ENCODE data around the gene KCNG2.

The KCNG2 gene

GRCh38 chr18:79921984-79922965, 124.5 kb downstream of the KCNG2 start:
- DNase-seq (ENCODE audit: low read depth in 2 of 3, low spot score in 1 of 3): no peak

- no peak for DNase-seq (ENCODE audit: low read depth in 2 of 3, low spot score in 1 of 3)
Observed at GRCh38 chr18:79922971-79923411, 125.3 kb downstream of the KCNG2 start.

- DNase-seq (ENCODE audit: low read depth in 2 of 3, low spot score in 1 of 3): no peak
Observed at GRCh38 chr18:79923896-79924585, 126.3 kb downstream of the KCNG2 start.

GRCh38 chr18:79924814-79925731, 127.3 kb downstream of the KCNG2 start:
- DNase-seq (ENCODE audit: low read depth in 2 of 3, low spot score in 1 of 3): no peak

DNA sequence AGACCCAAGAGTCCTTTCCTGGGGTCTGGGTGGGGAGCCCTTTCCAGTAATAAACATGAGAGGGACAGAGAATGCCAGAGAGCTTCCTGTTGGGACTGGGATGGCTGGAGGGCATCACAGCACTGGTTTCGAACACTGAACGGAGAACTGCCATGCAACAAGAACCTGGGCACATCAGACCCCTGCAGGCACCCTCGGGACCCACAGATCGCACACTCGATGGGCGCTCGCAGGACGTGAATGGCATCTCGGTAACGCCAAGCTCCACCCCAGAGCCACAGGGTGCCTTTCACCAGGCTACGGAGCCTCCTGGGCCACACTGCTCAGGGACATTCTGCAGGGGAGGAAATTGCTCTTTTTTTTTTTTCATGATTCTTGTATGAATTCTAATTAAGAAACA, 128.6 kb downstream of the KCNG2 start:
- no peak for DNase-seq (ENCODE audit: low read depth in 2 of 3, low spot score in 1 of 3)

- no peak for DNase-seq (ENCODE audit: low read depth in 2 of 3, low spot score in 1 of 3)
Observed at GRCh38 chr18:79926715-79927606, 129.2 kb downstream of the KCNG2 start.

DNA sequence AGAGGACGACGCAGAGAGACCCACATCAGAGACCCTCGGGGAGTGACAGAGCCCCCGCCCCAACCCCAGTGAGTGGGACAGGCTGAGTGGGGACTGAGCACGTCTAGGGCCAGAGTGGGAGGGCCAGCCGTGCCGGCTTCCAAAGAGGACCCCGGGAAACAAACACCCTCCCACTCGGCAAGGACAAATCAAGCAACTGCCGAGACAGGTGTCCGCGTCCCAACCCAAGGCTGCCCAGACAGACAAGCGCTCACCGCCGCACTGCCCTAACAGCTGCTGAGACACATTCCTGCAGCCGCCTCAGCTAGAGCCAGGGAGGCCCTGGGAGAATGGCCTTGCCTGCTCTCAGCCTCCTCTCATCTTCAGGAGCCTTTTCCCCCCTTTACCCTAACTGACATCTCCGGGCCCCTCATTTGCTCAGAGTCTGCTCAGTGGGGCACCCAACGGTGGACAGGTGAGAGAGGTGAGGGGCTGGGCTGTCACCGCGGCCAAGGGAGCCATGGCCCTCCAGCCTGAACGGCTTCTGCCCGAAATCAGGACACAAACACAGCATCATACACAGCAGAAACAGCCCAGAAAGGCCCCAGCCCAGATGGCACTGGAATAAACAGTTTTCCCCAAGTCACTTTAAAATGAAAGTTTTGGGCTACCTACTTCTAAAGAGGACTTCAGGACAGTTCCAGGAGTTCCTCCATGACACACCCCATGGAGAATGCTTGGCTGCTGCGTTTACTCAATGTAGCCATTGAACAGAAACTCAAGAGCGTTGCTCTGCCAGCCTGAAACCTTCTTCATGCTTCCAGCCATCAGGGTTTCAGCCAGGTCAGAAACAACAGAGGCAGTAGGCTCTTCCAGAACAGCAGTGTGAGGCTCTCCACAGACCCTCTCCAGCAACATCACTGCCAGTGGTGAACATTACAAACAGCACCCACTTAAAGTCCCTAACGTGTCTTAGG, 130.1 kb downstream of the KCNG2 start:
- DNase-seq (ENCODE audit: low read depth in 2 of 3, low spot score in 1 of 3): no peak

- DNase-seq (ENCODE audit: low read depth in 2 of 3, low spot score in 1 of 3): no peak
Observed at GRCh38 chr18:79928563-79928960, 130.8 kb downstream of the KCNG2 start.

DNA sequence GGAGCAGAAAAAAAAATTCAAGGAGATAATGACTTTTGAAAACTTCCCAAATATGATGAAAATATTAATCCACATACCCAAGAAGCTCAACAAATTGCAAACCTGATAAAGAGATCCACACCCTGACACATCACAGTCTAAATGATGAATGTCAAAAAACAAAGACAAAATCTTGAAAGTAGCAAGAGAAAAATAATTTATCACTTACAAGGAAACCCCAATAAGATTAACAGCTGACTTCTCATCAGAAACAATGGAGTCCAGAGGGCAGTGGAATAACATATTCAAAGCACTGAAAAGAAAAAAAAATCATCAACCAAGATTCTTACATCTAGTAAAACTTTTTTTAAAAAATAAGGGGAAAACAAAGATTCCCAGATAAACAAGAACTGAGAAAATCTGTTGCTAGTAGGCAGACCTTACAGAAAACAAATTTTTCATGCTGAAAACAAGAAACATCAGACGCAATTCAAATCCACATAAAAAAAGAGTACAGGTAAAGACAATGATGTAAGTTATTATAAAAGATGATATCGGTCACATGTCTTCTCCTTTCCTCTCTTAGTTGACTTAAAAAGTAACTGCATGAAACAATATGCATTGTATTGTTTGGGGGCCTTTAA, 132.4 kb downstream of the KCNG2 start:
- DNase-seq (ENCODE audit: low read depth in 2 of 3, low spot score in 1 of 3): no peak

- DNase-seq (ENCODE audit: low read depth in 2 of 3, low spot score in 1 of 3): no peak
Observed at GRCh38 chr18:79931475-79931874, 133.7 kb downstream of the KCNG2 start.

GRCh38 chr18:79932907-79933306, 135.2 kb downstream of the KCNG2 start:
- DNase-seq (ENCODE audit: low read depth in 2 of 3, low spot score in 1 of 3): no peak

GRCh38 chr18:79933765-79934164, 136.0 kb downstream of the KCNG2 start:
- DNase-seq (ENCODE audit: low read depth in 2 of 3, low spot score in 1 of 3): no peak

DNA sequence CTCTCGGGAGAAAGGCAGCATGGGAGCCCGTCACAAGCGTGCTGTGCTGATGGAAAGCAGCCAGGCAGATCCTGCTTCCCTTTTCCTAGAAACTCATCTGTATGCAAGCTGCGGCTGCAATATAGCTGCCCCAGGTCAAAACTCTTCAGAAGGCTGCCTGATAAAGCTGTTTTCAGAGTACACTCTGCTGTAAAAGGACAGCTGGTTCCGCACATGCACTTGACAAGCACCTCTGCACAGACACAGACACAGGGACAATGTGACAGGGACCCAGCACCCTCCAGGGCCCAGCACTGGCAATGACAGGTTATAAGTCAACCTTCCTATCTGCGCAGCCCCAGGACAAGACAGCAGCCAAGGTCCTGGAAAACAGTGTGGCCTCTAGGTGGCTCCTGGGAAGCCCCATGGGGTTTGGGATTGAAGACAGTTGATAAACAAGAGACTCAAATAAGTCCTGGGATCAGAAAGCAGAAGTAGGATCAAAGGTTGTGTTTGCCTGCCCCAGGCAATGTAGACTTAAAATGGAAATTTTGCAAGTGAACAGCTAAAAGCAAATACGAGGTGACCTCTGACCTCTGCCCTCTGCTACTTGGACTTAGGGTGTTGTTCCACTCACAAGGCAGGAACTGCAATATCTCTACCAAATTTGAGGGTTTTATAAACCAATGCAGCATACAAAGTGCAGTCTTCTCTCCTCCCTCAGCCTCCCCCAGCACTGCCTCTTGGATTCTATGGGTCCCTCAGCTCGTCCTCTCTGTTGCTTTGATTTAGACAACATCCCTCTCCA, 136.8 kb downstream of the KCNG2 start:
- no peak for DNase-seq (ENCODE audit: low read depth in 2 of 3, low spot score in 1 of 3)

DNA sequence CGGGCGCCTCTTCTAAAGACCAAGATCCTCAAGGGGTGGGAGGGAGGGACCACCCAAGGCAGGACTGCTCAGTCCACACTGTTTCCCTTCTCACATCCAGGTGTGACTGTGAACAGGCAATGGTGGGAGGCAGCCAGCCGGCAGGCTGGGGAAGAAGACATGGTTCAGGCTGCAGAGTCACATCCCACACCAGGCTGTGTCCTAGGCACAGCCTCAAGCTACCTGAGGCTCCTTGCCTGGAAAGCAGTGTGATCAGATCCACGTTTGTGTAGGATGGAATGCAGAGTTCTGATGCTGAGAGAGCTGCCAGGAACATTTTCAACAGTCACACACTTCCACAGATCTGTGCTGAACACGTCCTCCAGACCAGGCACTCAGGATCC, 137.4 kb downstream of the KCNG2 start:
- DNase-seq (ENCODE audit: low read depth in 2 of 3, low spot score in 1 of 3): no peak

- no peak for DNase-seq (ENCODE audit: low read depth in 2 of 3, low spot score in 1 of 3)
Observed at GRCh38 chr18:79935499-79935898, 137.8 kb downstream of the KCNG2 start.

- DNase-seq (ENCODE audit: low read depth in 2 of 3, low spot score in 1 of 3): no peak
Observed at GRCh38 chr18:79935925-79936324, 138.2 kb downstream of the KCNG2 start.

DNA sequence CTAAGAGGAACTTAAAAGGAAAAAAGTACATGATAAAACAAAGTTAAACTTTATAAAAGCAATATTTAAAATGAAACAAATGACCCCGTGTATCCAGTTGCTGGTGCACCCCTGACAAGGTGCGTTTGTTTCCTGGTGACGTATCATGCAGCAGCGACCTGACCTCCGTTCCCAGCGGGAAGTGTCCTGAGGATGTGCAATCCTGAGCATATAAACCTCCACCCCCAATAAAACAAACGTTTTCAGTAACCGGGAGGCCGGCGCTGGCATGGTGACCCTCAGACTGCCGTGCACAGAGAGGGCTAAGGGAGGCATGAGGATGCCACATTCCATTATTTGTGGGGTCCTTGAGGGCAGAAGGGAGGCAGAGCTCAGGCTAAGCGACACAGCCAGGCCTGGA, 138.9 kb downstream of the KCNG2 start:
- no peak for DNase-seq (ENCODE audit: low read depth in 2 of 3, low spot score in 1 of 3)
